IMR-90 (cell line): Measurements from ENCODE around the gene BUB1B. TPM values are rescaled to one million over a fixed set of nuclear protein-coding genes. Genes with fewer than 3 reads are reported as not detected.

Source experiments
- ATAC-seq: fragments of 200-7000 bp; cut with Tn5 transposase; 2 replicates; pipeline ENCODE4 v1.9.1; 2020; ENCODE audit warnings: low read depth, mild to moderate bottlenecking, moderate library complexity
- BruUV-seq: library from RNA; stranded (reverse); fragments of 400-500 nt; replicated peaks from 2 replicates; lab custom pipeline; 2021; lab: Mats Ljungman, UMichigan
- CTCF ChIA-PET: fragments of 300-600 bp; formaldehyde crosslinking; extraction: SDS; loops from one replicate; lab custom pipeline; 2021; ENCODE audit warnings: antibody characterized with exemption; lab: Yijun Ruan, JAX
- POLR2A ChIA-PET: fragments of 300-600 bp; sonication (Branson Sonifier 250); formaldehyde crosslinking; loops from one replicate; lab custom pipeline; 2022; ENCODE audit warnings: antibody characterized with exemption; ENCODE audit not compliant: unreplicated experiment; lab: Charles Lee
- DNase-seq: peaks from one replicate; pipeline ENCODE4 v3.0.0; 2013
- H2AFZ ChIP-seq: replicated peaks from 2 replicates; pipeline ENCODE3; 2013; ENCODE audit warnings: low read length, mild to moderate bottlenecking; ENCODE audit not compliant: poor library complexity
- H2AK5ac ChIP-seq: 2 replicates; pipeline ENCODE4 v1.6.1; 2013; ENCODE audit warnings: low read depth, low read length, inconsistent platforms
- H2AK9ac ChIP-seq: replicated peaks from 2 replicates; pipeline ENCODE3; 2013; ENCODE audit warnings: mild to moderate bottlenecking, low read depth, low read length, moderate library complexity; ENCODE audit not compliant: poor library complexity
- H2BK120ac ChIP-seq: 2 replicates; pipeline ENCODE4 v1.6.1; 2013; ENCODE audit warnings: low read depth, low read length, inconsistent platforms
- H2BK15ac ChIP-seq: 3 replicates; pipeline ENCODE4 v1.6.1; 2013; ENCODE audit warnings: low read depth, low read length, inconsistent platforms
- H2BK20ac ChIP-seq: 2 replicates; pipeline ENCODE4 v1.6.1; 2013; ENCODE audit warnings: low read depth, mild to moderate bottlenecking, inconsistent platforms, low read length, moderate library complexity
- H2BK5ac ChIP-seq: 2 replicates; pipeline ENCODE4 v1.6.1; 2013; ENCODE audit warnings: mild to moderate bottlenecking, low read depth, low read length, inconsistent platforms; ENCODE audit not compliant: poor library complexity, severe bottlenecking
- H3K14ac ChIP-seq: replicated peaks from 2 replicates; pipeline ENCODE4 v1.6.1; 2013; ENCODE audit warnings: low read depth, low read length, inconsistent platforms
- H3K18ac ChIP-seq: 2 replicates; pipeline ENCODE4 v1.6.1; 2013; ENCODE audit warnings: low read depth, low read length, control low read depth
- H3K23ac ChIP-seq: 2 replicates; pipeline ENCODE4 v1.6.1; 2013; ENCODE audit warnings: low read depth, low read length, inconsistent platforms
- H3K27ac ChIP-seq: 2 replicates; pipeline ENCODE4 v1.5.1; 2013; ENCODE audit warnings: mild to moderate bottlenecking, control low read depth, low read length; ENCODE audit not compliant: insufficient read depth
- H3K27me3 ChIP-seq: 2 replicates; pipeline ENCODE4 v1.6.1; 2013; ENCODE audit warnings: low read length; ENCODE audit not compliant: control insufficient read depth, insufficient read depth
- H3K36me3 ChIP-seq: 2 replicates; pipeline ENCODE4 v1.6.1; 2013; ENCODE audit warnings: low read length, mixed read lengths; ENCODE audit not compliant: control insufficient read depth, insufficient read depth
- H3K4ac ChIP-seq: 2 replicates; pipeline ENCODE4 v1.6.1; 2013; ENCODE audit warnings: low read depth, low read length, inconsistent platforms
- H3K4me1 ChIP-seq: 2 replicates; pipeline ENCODE4 v1.6.1; 2013; ENCODE audit warnings: low read length, mixed read lengths; ENCODE audit not compliant: control insufficient read depth, insufficient read depth
- H3K4me2 ChIP-seq: 2 replicates; pipeline ENCODE4 v1.6.1; 2013; ENCODE audit warnings: low read depth, mild to moderate bottlenecking, control low read depth, low read length, moderate library complexity
- H3K4me3 ChIP-seq: 2 replicates; pipeline ENCODE4 v1.5.1; 2013; ENCODE audit warnings: low read depth, mild to moderate bottlenecking, control low read depth, low read length, moderate library complexity; ENCODE audit not compliant: insufficient read depth
- H3K56ac ChIP-seq: 2 replicates; pipeline ENCODE4 v1.6.1; 2013; ENCODE audit warnings: low read length, inconsistent platforms; ENCODE audit not compliant: insufficient read depth; ENCODE audit errors: extremely low read depth
- H3K79me1 ChIP-seq, 2 experiments: 2 replicates each; pipeline ENCODE4 v1.6.1; 2013; ENCODE audit warnings: low read length in 2 of 2, inconsistent platforms in 1 of 2, low read depth in 1 of 2
- H3K9ac ChIP-seq: 2 replicates; pipeline ENCODE4 v1.6.1; 2013; ENCODE audit warnings: low read depth, low read length, control low read depth
- H3K9me1 ChIP-seq: 2 replicates; pipeline ENCODE4 v1.6.1; 2013; ENCODE audit warnings: low read length, inconsistent platforms; ENCODE audit not compliant: insufficient read depth
- H3K9me3 ChIP-seq: 2 replicates; pipeline ENCODE4 v1.6.1; 2013; ENCODE audit warnings: low read length; ENCODE audit not compliant: control insufficient read depth, insufficient read depth
- H4K20me1 ChIP-seq: 2 replicates; pipeline ENCODE4 v1.6.1; 2013; ENCODE audit warnings: low read length, inconsistent platforms; ENCODE audit not compliant: insufficient read depth
- H4K5ac ChIP-seq: 2 replicates; pipeline ENCODE4 v1.6.1; 2013; ENCODE audit warnings: mild to moderate bottlenecking, low read depth, low read length, control low read depth
- H4K8ac ChIP-seq, 2 experiments: 2 replicates each; pipeline ENCODE4 v1.6.1; 2013; ENCODE audit warnings: low read depth in 2 of 2, low read length in 2 of 2, control low read depth in 1 of 2, inconsistent platforms in 1 of 2
- H4K91ac ChIP-seq: 2 replicates; pipeline ENCODE4 v1.6.1; 2013; ENCODE audit warnings: low read depth, low read length, inconsistent platforms; ENCODE audit not compliant: insufficient read depth
- FOS ChIP-seq: fragments of 150-350 bp; IDR thresholded peaks from 2 replicates; pipeline ENCODE4 v1.6.1; 2016; ENCODE audit warnings: low read depth, low read length
- RFX5 ChIP-seq: IDR thresholded peaks from 2 replicates; pipeline ENCODE4 v1.8.0; 2012; ENCODE audit warnings: low read depth, mild to moderate bottlenecking, low read length, moderate library complexity
- SMC3 ChIP-seq: fragments of 150-350 bp; IDR thresholded peaks from 2 replicates; pipeline ENCODE4 v1.6.1; 2016; ENCODE audit warnings: low read depth, mild to moderate bottlenecking, antibody characterized with exemption, low read length, moderate library complexity
- WGBS, 2 experiments: methylation state at CpG; one replicate each; pipeline versions ENCODE4 v1.1.5 to v1.1.7; 2013; ENCODE audit warnings: missing lambda C conversion rate in 2 of 2; ENCODE audit not compliant: insufficient read length in 1 of 2; ENCODE audit errors: extremely low coverage in 2 of 2; 5-methylcytosine and 5-hydroxymethylcytosine counted together
- dilution Hi-C: fragments of 300-500 bp; cut with HindIII; formaldehyde crosslinking; loops from one replicate; pipeline ENCODE4 v1.14.3; 2018; ENCODE audit warnings: low sequenced_read_pairs; ENCODE audit not compliant: unreplicated experiment
- in situ Hi-C: fragments of 300-500 bp; cut with MboI; formaldehyde crosslinking; loops from 3 replicates; pipeline ENCODE4 v1.14.3; 2019; ENCODE audit warnings: low sequenced_read_pairs, inconsistent platforms, mixed read lengths
- intact Hi-C: fragments of 100-400 bp; cut with micrococcal nuclease; formaldehyde crosslinking; loops from 2 replicates; pipeline ENCODE4 v1.10.0; 2022
- polyA plus RNA-seq, 3 experiments: library from polyadenylated mRNA; depleted of rRNA; stranded (reverse); fragments of >200 nt; gene quantifications; 2 replicates each; pipeline ENCODE4 v1.2.3, GENCODE V29; 2012; ENCODE audit warnings: low replicate concordance in 1 of 3
- total RNA-seq: library from RNA; depleted of rRNA; stranded (reverse); fragments of >200 nt; gene quantifications from 2 replicates; pipeline ENCODE4 v1.2.3, GENCODE V29; 2012

Gene BUB1B
- total and polyA plus RNA-seq, 2 of the 4 experiments (the other 2 are of a cell fraction): 15.6 to 24.7 TPM

GRCh38 chr15:40238532-40239403 lies 77.9 kb downstream of the BUB1B start, which contains the start of gene PAK6:
Gene PAK6 (plus strand): TSS chr15:40239063. CDS start chr15:40264786, 25,723 bp downstream.
- CTCF ChIA-PET: interaction anchor here (0.5 to 1.5 kb wide), 4 partner anchors 18 to 191 kb away, joined by 3 to 7 read pairs (median 3); no protein-coding TSS in a partner anchor

More at GRCh38 chr15:40238532-40239403, 77.9 kb downstream of the BUB1B start, which contains the start of gene PAK6:
- Histone ChIP-seq H2AK5ac (no peak within 1 kb of the TSS), H3K23ac (no peak within 1 kb of the TSS), H3K4me3 (peak within 1 kb of the TSS; percentile 42), H3K27me3 (peaks cover 17% of the 10 kb centered on the region; the same call in 1 of the 2 replicates), H3K9ac (no peak within 1 kb of the TSS), H3K9me3 (no peaks in the 10 kb centered on the region), H3K4ac (no peak within 1 kb of the TSS), H2BK120ac (no peak within 1 kb of the TSS), H3K18ac (no peak within 1 kb of the TSS), H4K91ac (no peak within 1 kb of the TSS), H2AFZ (peak within 1 kb of the TSS; percentile 84), H2AK9ac (no peak within 1 kb of the TSS), H3K14ac (no peak within 1 kb of the TSS), H2BK20ac (no peak within 1 kb of the TSS), H4K5ac (no peak within 1 kb of the TSS), H3K36me3 (no peaks in the 10 kb centered on the region), H3K9me1 (no peaks in the 10 kb centered on the region), H3K27ac (no peak within 1 kb of the TSS), H4K8ac (no peak within 1 kb of the TSS), H4K20me1 (no peaks in the 10 kb centered on the region), H3K56ac (no peak within 1 kb of the TSS), H3K79me1 (no peaks in the 10 kb centered on the region), H2BK15ac (no peak within 1 kb of the TSS), H3K4me2 (peak within 1 kb of the TSS; percentile 84), H3K4me1 (peaks cover 3% of the 10 kb centered on the region; the same call in 1 of the 2 replicates), H2BK5ac (no peak within 1 kb of the TSS)
- intact Hi-C loops (no loop called here), in situ Hi-C loops (no loop called here), dilution Hi-C loops (no loop called here)
- ATAC-seq: peak; percentile 81
- POLR2A ChIA-PET: interaction anchor here (0.6 kb wide), 1 partner anchor 88 kb away, joined by 3 read pairs; no protein-coding TSS in a partner anchor
- no TSS peak for BruUV-seq
- peak; percentile 53 for DNase-seq
- 1% methylated on average over 17 of the region's 39 CpGs; no CpG with 5 or more reads in 1 of the 2 experiments for WGBS, 2 experiments
- peak; percentile 64 for TF ChIP-seq FOS
- no peak for TF ChIP-seq RFX5
- no peak for TF ChIP-seq SMC3
